Breast epithelium (tissue), 3 donors: Measurements from ENCODE around the gene ETNK1.

Experiments
- CTCF ChIP-seq, 3 donors: fragments of 450-650 bp; IDR thresholded peaks; one replicate each; pipeline ENCODE4 v1.5.1; 2016 to 2017; ENCODE audit warnings: antibody characterized with exemption in 3 of 3, mild to moderate bottlenecking in 3 of 3, moderate library complexity in 3 of 3
- POLR2AphosphoS5 ChIP-seq, 3 donors: sonication (generic); formaldehyde crosslinking; IDR thresholded peaks; one replicate each; pipeline ENCODE4 v1.6.1; 2017; ENCODE audit warnings: antibody characterized with exemption in 3 of 3

GRCh38 chr12:22625762-22626294, 857 bp downstream of the ETNK1 start:
- no peak for TF ChIP-seq CTCF (IDR thresholded peaks at IDR 0.05)
- TF ChIP-seq POLR2AphosphoS5 (IDR thresholded peaks at IDR 0.05): peak in 1 of 3 donors; percentile 12
